ENCODE data around the gene TIGD2. TPM values are rescaled to one million over a fixed set of nuclear protein-coding genes. Genes with fewer than 3 reads are reported as not detected.

TIGD2 gene
- total and polyA plus RNA-seq, 10 donors: 2.2 to 8.0 (median 5.3) TPM

DNA sequence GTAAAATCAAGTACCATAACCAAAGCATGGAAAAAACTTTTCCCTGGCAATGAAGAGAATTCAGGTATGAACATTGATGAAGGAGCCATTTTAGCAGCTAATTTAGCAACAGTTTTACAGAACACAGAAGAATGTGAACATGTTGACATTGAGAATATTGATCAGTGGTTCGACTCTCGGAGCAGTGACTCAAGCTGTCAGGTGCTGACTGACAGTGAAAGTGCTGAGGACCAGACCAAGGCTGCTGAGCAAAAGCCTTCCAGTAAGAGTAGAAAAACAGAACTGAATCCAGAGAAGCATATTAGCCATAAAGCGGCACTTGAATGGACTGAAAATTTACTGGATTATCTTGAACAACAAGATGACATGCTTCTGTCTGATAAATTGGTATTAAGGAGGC is 2.8 kb downstream of the TIGD2 start:
- Histone ChIP-seq H3K27me3 (replicated peaks in 1 of 7) (peaks cover 0 to 16% (median 0%) of the 10 kb centered on the region in 7 donors), H3K9me3 (no peaks in the 10 kb centered on the region), H3K4me3 (no peak overlapping the region), H3K27ac (no peak overlapping the region), H3K36me3 (no peaks in the 10 kb centered on the region), H3K4me1 (peaks cover 6 to 28% (median 20%) of the 10 kb centered on the region in 6 donors)
- intact Hi-C loops (cut with DNase I; ENCODE audit: low total_unique reads): no loop called here
- no peak for DNase-seq
- WGBS, 5 donors: 70 to 84% (median 77%) methylated on average over 3 of the region's 3 CpGs
- TF ChIP-seq POLR2A (IDR thresholded peaks at IDR 0.05) (no peak), POLR2AphosphoS5 (IDR thresholded peaks at IDR 0.05) (no peak)
- TF ChIP-seq, protein P1, sequence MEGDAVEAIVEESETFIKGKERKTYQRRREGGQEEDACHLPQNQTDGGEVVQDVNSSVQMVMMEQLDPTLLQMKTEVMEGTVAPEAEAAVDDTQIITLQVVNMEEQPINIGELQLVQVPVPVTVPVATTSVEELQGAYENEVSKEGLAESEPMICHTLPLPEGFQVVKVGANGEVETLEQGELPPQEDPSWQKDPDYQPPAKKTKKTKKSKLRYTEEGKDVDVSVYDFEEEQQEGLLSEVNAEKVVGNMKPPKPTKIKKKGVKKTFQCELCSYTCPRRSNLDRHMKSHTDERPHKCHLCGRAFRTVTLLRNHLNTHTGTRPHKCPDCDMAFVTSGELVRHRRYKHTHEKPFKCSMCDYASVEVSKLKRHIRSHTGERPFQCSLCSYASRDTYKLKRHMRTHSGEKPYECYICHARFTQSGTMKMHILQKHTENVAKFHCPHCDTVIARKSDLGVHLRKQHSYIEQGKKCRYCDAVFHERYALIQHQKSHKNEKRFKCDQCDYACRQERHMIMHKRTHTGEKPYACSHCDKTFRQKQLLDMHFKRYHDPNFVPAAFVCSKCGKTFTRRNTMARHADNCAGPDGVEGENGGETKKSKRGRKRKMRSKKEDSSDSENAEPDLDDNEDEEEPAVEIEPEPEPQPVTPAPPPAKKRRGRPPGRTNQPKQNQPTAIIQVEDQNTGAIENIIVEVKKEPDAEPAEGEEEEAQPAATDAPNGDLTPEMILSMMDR (IDR thresholded peaks at IDR 0.05 in 8 of 11, conservative IDR thresholded peaks at IDR 0.05 in 3 of 11): no peak

DNA sequence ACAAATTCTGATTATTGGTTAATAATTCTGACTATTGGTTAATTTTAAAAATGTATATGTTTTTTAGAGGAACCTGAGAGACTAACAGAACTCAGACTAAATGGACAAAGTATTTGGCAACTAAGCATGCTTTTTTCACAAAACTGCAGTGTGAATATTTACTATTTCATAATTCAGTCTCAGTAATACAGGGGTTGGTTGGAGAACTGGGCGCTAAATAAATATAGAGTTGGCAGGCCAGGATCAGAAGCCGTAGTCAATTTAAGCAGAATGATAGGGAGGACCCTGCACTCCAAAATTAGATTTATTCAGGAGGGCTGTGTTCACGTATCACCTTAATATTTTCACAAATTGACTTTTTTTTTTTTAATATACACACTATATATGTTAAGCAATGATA is 5.8 kb downstream of the TIGD2 start:
- intact Hi-C loops (cut with DNase I; ENCODE audit: low total_unique reads): no loop called here
- WGBS, 5 donors: 64 to 99% (median 97%) methylated on average over 3 of the region's 3 CpGs

DNA sequence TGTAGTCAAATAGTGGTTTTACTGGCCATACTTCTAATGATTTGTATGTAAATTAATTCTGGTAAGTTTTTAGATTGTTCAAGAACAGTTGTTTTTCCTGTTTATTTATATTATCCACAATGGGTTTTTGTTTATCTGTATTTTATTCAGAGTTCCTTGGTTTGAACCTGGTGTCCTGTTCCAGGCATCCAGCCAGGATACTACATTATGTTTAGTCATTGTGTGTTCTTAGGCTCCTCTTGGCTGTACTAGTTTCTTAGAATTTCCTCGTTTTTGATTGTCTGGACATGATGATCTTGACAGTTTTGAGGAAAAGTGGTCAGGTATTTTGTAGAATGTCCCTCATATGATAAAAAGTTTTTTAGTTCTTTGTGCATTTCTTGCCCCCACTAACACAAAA is 7.8 kb downstream of the TIGD2 start:
- Histone ChIP-seq H3K4me3 (no peak overlapping the region), H3K36me3 (no peaks in the 10 kb centered on the region), H3K4me1 (no peaks in the 10 kb centered on the region), H3K27ac (no peak overlapping the region), H3K27me3 (replicated peaks in 1 of 7) (no peaks in the 10 kb centered on the region), H3K9me3 (no peaks in the 10 kb centered on the region)
- WGBS, 5 donors: 59 to 79% (median 64%) methylated on average over 1 of the region's 1 CpG
- intact Hi-C loops (cut with DNase I; ENCODE audit: low total_unique reads): no loop called here
- no peak for TF ChIP-seq POLR2AphosphoS5 (IDR thresholded peaks at IDR 0.05)
- TF ChIP-seq, protein P1 (IDR thresholded peaks at IDR 0.05 in 8 of 11, conservative IDR thresholded peaks at IDR 0.05 in 3 of 11): no peak
- TF ChIP-seq POLR2A (IDR thresholded peaks at IDR 0.05): no peak
- DNase-seq: no peak

More for the DNA sequence above, 5.8 kb downstream of the TIGD2 start:
- Histone ChIP-seq H3K4me3 (no peak overlapping the region), H3K27ac (no peak overlapping the region), H3K36me3 (no peaks in the 10 kb centered on the region), H3K27me3 (replicated peaks in 1 of 7) (no peaks in the 10 kb centered on the region), H3K4me1 (peaks cover 4 to 10% (median 6%) of the 10 kb centered on the region in 6 donors), H3K9me3 (no peaks in the 10 kb centered on the region)
- DNase-seq: no peak
- TF ChIP-seq, protein P1 (IDR thresholded peaks at IDR 0.05 in 8 of 11, conservative IDR thresholded peaks at IDR 0.05 in 3 of 11): no peak
- TF ChIP-seq POLR2AphosphoS5 (IDR thresholded peaks at IDR 0.05): no peak
- no peak for TF ChIP-seq POLR2A (IDR thresholded peaks at IDR 0.05)

DNA sequence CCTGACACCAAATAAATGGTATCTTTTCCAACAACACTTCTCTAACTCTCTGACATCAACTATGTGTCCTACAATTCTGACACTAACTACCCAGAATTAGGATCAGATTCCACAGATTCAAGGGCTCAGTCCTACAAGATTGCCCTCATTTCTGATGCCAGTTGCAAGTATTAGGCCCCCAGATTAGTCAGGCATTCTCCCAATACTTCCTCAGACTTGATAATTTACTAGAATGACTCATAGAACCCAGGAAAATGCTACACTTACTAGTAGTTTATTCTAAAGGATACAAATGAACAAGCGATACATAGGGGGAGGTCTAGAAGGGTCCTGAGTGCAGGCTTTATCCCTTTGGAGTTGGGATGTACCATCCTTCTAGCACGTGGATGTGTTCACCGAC is 8.5 kb downstream of the TIGD2 start:
- TF ChIP-seq, protein P1 (IDR thresholded peaks at IDR 0.05 in 8 of 11, conservative IDR thresholded peaks at IDR 0.05 in 3 of 11): no peak
- TF ChIP-seq POLR2A (IDR thresholded peaks at IDR 0.05): no peak
- no peak for TF ChIP-seq POLR2AphosphoS5 (IDR thresholded peaks at IDR 0.05)
- 95 to 97% (median 96%) methylated on average over 3 of the region's 3 CpGs for WGBS, 5 donors
- Histone ChIP-seq H3K36me3 (no peaks in the 10 kb centered on the region), H3K27ac (no peak overlapping the region), H3K4me1 (no peaks in the 10 kb centered on the region), H3K27me3 (replicated peaks in 1 of 7) (no peaks in the 10 kb centered on the region), H3K9me3 (no peaks in the 10 kb centered on the region), H3K4me3 (no peak overlapping the region)
- intact Hi-C loops (cut with DNase I; ENCODE audit: low total_unique reads): no loop called here
- DNase-seq: no peak

Data from spleen (tissue), 11 donors.